Measurements from ENCODE around the gene BPIFB6. TPM values are rescaled to one million over a fixed set of nuclear protein-coding genes. Genes with fewer than 3 reads are reported as not detected.

The BPIFB6 gene
- total RNA-seq, 2 experiments from 2014 or later = not detected

DNA sequence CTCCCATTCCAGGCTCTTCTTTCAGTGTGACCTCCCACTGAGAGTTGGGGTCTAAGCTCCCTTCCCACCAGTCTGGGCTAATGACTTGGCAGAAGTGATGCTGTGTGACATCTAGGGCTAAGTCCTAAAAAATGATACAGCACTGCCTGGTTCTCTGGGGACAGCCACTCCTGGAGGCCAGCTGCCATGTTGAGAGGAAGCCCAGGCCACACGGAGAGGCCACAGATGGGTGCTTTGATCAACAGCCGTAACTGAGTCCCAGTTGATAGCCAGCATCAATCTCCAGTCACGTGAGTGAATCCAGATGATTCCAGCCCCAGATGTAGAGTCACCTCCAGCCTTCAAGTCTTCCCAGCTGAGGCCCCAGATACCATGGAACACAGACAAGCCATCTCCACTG is 41.0 kb upstream of the BPIFB6 start:
- H3K27me3 Mint-ChIP-seq (ENCODE audit: low read depth) = no peaks in the 10 kb centered on the region
- no peak overlapping the region for H3K4me3 Mint-ChIP-seq
- H3K9me3 Mint-ChIP-seq = peaks cover 5% of the 10 kb centered on the region
- H3K4me1 Mint-ChIP-seq (ENCODE audit: low read depth) = peaks cover 37% of the 10 kb centered on the region
- no peak for DNase-seq
- CTCF ChIA-PET = interaction anchor here (0.6 to 2.2 kb wide), 2 partner anchors 15 to 1167 kb away, joined by 3 to 13 read pairs; partner anchors contain the start of gene SUN5
- no peak overlapping the region for H3K27ac Mint-ChIP-seq
- intact Hi-C loops (cut with micrococcal nuclease) = no loop called here
- no peaks in the 10 kb centered on the region for H3K36me3 Mint-ChIP-seq (ENCODE audit: low read depth)

DNA sequence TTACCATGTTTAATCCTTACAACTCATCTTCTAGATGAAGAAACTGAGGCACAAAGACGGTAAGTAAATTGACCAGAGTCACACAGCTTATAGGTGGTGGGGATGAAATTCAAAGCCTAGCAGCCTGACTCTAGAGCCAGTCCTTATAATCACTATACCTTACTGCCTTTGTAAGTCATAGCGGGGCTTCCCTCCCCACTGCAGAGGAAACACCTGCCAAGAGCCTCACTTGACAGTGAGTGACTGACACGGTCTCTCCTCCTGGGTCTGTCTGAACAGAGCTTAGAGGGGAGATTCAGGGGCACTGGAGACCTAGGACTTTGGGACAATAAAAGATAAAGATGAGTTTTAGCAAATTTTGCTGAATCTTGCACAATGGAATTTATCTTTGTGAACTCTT is 40.1 kb upstream of the BPIFB6 start:
- H3K27ac Mint-ChIP-seq = no peak overlapping the region
- no peaks in the 10 kb centered on the region for H3K36me3 Mint-ChIP-seq (ENCODE audit: low read depth)
- intact Hi-C loops (cut with micrococcal nuclease) = loop anchor here (1.0 kb wide), 2 partner anchors 19 to 45 kb away; no protein-coding TSS in a partner anchor
- H3K4me3 Mint-ChIP-seq = no peak overlapping the region
- no peaks in the 10 kb centered on the region for H3K27me3 Mint-ChIP-seq (ENCODE audit: low read depth)
- H3K9me3 Mint-ChIP-seq = peaks cover 5% of the 10 kb centered on the region
- CTCF ChIA-PET = interaction anchor here (0.8 to 2.2 kb wide), 4 partner anchors 14 to 49 kb away, joined by 3 to 13 read pairs (median 4); partner anchors contain the start of gene SUN5
- H3K4me1 Mint-ChIP-seq (ENCODE audit: low read depth) = peaks cover 37% of the 10 kb centered on the region
- DNase-seq = peak; percentile 68

- H3K27ac Mint-ChIP-seq = no peak overlapping the region
- intact Hi-C loops (cut with micrococcal nuclease) = loop anchor here (1.0 kb wide), 2 partner anchors 20 to 46 kb away; no protein-coding TSS in a partner anchor
- H3K27me3 Mint-ChIP-seq (ENCODE audit: low read depth) = no peaks in the 10 kb centered on the region
- no peak overlapping the region for H3K4me3 Mint-ChIP-seq
- no peaks in the 10 kb centered on the region for H3K36me3 Mint-ChIP-seq (ENCODE audit: low read depth)
- peaks cover 37% of the 10 kb centered on the region for H3K4me1 Mint-ChIP-seq (ENCODE audit: low read depth)
- DNase-seq = no peak
- CTCF ChIA-PET = interaction anchor here (0.8 to 2.2 kb wide), 4 partner anchors 13 to 49 kb away, joined by 3 to 13 read pairs (median 4); partner anchors contain the start of gene SUN5
- peaks cover 5% of the 10 kb centered on the region for H3K9me3 Mint-ChIP-seq
These were observed 39.4 kb upstream of the BPIFB6 start for GRCh38 chr20:32991792-32992641.

GRCh38 chr20:32993496-32994050 is 37.9 kb upstream of the BPIFB6 start:
- Mint-ChIP-seq H3K4me1 (ENCODE audit: low read depth) (peaks cover 44% of the 10 kb centered on the region), H3K9me3 (peaks cover 5% of the 10 kb centered on the region), H3K27me3 (ENCODE audit: low read depth) (no peaks in the 10 kb centered on the region), H3K4me3 (no peak overlapping the region), H3K36me3 (ENCODE audit: low read depth) (no peaks in the 10 kb centered on the region), H3K27ac (peak overlapping the region; percentile 8)
- CTCF ChIA-PET = interaction anchor here (1.2 to 1.3 kb wide), 2 partner anchors 11 to 21 kb away, joined by 3 to 5 read pairs; partner anchors contain the start of gene SUN5
- intact Hi-C loops (cut with micrococcal nuclease) = no loop called here
- DNase-seq = peak; percentile 38

GRCh38 chr20:32995802-32996201 is 35.6 kb upstream of the BPIFB6 start:
- no peaks in the 10 kb centered on the region for H3K27me3 Mint-ChIP-seq (ENCODE audit: low read depth)
- H3K4me1 Mint-ChIP-seq (ENCODE audit: low read depth) = peaks cover 51% of the 10 kb centered on the region
- no peak overlapping the region for H3K4me3 Mint-ChIP-seq
- peaks cover 5% of the 10 kb centered on the region for H3K9me3 Mint-ChIP-seq
- H3K27ac Mint-ChIP-seq = no peak overlapping the region
- no peak for DNase-seq
- H3K36me3 Mint-ChIP-seq (ENCODE audit: low read depth) = no peaks in the 10 kb centered on the region
- intact Hi-C loops (cut with micrococcal nuclease) = no loop called here
- CTCF ChIA-PET = interaction anchor here (0.6 to 1.7 kb wide), 4 partner anchors 9 to 85 kb away, joined by 3 to 4 read pairs (median 3); partner anchors contain the start of gene SUN5

DNA sequence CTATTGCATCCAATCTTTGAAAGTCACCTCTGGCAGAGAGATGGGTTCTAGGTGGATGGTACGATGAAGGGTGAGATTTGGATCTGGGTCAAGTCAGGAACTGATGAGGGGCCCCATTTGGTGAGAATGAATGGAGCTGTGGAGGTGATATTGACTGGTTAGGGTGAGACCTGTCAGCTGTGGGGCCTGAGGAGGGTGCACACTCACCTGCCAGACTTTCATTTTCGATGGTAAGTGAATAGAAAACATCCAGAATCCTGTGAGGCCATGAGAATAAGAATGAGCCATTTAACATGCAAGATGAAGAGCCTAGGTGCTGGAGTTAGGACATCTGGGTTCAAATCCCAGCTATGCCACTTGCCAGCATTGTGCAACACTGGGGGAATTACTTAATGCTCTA is 34.0 kb upstream of the BPIFB6 start:
- peaks cover 5% of the 10 kb centered on the region for H3K9me3 Mint-ChIP-seq
- intact Hi-C loops (cut with micrococcal nuclease) = no loop called here
- no peak overlapping the region for H3K27ac Mint-ChIP-seq
- no peaks in the 10 kb centered on the region for H3K27me3 Mint-ChIP-seq (ENCODE audit: low read depth)
- CTCF ChIA-PET = no interaction called here
- peaks cover 49% of the 10 kb centered on the region for H3K4me1 Mint-ChIP-seq (ENCODE audit: low read depth)
- DNase-seq = no peak
- no peak overlapping the region for H3K4me3 Mint-ChIP-seq
- H3K36me3 Mint-ChIP-seq (ENCODE audit: low read depth) = no peaks in the 10 kb centered on the region

GRCh38 chr20:32999603-33000250 is 31.7 kb upstream of the BPIFB6 start:
- Mint-ChIP-seq H3K4me3 (no peak overlapping the region), H3K27me3 (ENCODE audit: low read depth) (no peaks in the 10 kb centered on the region), H3K27ac (no peak overlapping the region), H3K9me3 (peaks cover 5% of the 10 kb centered on the region), H3K36me3 (ENCODE audit: low read depth) (no peaks in the 10 kb centered on the region), H3K4me1 (ENCODE audit: low read depth) (peaks cover 33% of the 10 kb centered on the region)
- intact Hi-C loops (cut with micrococcal nuclease) = no loop called here
- no peak for DNase-seq
- CTCF ChIA-PET = interaction anchor here (1.1 to 1.5 kb wide), 2 partner anchors 54 to 210 kb away, joined by 4 to 12 read pairs; no protein-coding TSS in a partner anchor

- intact Hi-C loops (cut with micrococcal nuclease) = no loop called here
- DNase-seq = no peak
- no peak overlapping the region for H3K27ac Mint-ChIP-seq
- CTCF ChIA-PET = interaction anchor here (0.7 kb wide), 1 partner anchor 99 kb away, joined by 3 read pairs; no protein-coding TSS in a partner anchor
- peaks cover 37% of the 10 kb centered on the region for H3K4me1 Mint-ChIP-seq (ENCODE audit: low read depth)
- peaks cover 3% of the 10 kb centered on the region for H3K9me3 Mint-ChIP-seq
- H3K36me3 Mint-ChIP-seq (ENCODE audit: low read depth) = no peaks in the 10 kb centered on the region
- H3K4me3 Mint-ChIP-seq = no peak overlapping the region
- no peaks in the 10 kb centered on the region for H3K27me3 Mint-ChIP-seq (ENCODE audit: low read depth)
These were observed 30.5 kb upstream of the BPIFB6 start for GRCh38 chr20:33000802-33001466.

DNA sequence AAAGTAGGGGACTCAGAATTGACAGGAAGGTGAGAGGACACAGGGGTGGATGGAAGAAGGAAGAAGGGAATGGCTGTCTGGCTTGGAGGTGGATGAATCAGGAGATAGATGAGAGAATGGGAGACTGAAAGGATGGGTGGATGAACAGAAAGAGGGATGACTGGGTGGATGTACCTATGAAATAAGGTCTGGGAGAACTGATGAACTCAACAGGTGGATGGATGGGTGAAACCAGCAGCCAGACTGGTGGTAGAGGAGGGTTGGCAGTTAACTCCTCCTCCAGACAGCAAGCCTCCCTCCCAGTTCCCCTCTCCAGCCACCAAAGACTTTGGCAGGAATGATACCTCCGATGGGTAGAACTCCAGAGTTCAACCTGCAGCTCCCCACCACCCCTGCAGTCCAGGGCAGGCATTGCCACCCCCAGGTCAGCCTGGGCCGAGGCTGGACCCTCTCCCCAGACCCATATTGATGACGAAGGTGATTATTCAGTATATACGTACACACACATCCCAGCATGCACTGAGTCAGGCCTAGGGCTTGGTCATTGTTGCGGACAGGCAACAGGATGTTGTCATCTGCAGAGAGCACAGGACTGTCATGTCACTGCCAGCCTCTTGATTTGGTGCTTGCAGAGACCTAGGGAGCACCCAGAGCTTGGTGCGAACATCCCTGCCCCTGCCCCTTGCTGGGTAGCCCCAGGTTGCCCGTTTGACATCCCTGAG is 29.2 kb upstream of the BPIFB6 start:
- Mint-ChIP-seq H3K9me3 (peaks cover 3% of the 10 kb centered on the region), H3K4me3 (no peak overlapping the region), H3K36me3 (ENCODE audit: low read depth) (no peaks in the 10 kb centered on the region), H3K4me1 (ENCODE audit: low read depth) (peaks cover 36% of the 10 kb centered on the region), H3K27ac (peak overlapping the region; percentile 7), H3K27me3 (ENCODE audit: low read depth) (no peaks in the 10 kb centered on the region)
- DNase-seq = no peak
- intact Hi-C loops (cut with micrococcal nuclease) = no loop called here
- CTCF ChIA-PET = interaction anchor here (0.5 to 5.4 kb wide), 2 partner anchors 58 to 384 kb away, joined by 3 to 37 read pairs; no protein-coding TSS in a partner anchor

GRCh38 chr20:33004141-33004751 is 27.2 kb upstream of the BPIFB6 start, which contains the start of gene SUN5:
Gene SUN5, minus strand, starts transcription at chr20:33004433. Its CDS starts 93 bp downstream, at chr20:33004340.
- no peak within 1 kb of the TSS for H3K27ac Mint-ChIP-seq
- intact Hi-C loops (cut with micrococcal nuclease) = no loop called here

More at GRCh38 chr20:33004141-33004751, 27.2 kb upstream of the BPIFB6 start, which contains the start of gene SUN5:
- no peak for DNase-seq
- peaks cover 30% of the 10 kb centered on the region for H3K4me1 Mint-ChIP-seq (ENCODE audit: low read depth)
- CTCF ChIA-PET = interaction anchor here (0.6 to 5.4 kb wide), 31 partner anchors 9 to 870 kb away, joined by 3 to 65 read pairs (median 3); no protein-coding TSS in a partner anchor
- peaks cover 3% of the 10 kb centered on the region for H3K9me3 Mint-ChIP-seq
- no peaks in the 10 kb centered on the region for H3K27me3 Mint-ChIP-seq (ENCODE audit: low read depth)
- no peak within 1 kb of the TSS for H3K4me3 Mint-ChIP-seq
- no peaks in the 10 kb centered on the region for H3K36me3 Mint-ChIP-seq (ENCODE audit: low read depth)

Data from activated naive CD4-positive, alpha-beta T cell treated with anti-CD3 and anti-CD28 coated beads for 36 hours (primary cell).